H1 (cell line): ENCODE data around the gene C1QL2. TPM values are rescaled to one million over a fixed set of nuclear protein-coding genes. Genes with fewer than 3 reads are reported as not detected.

Experiments used
- HDAC2 ChIP-seq, 2 experiments: fragments of 300-600 bp in 1 of 2; sonication (generic) in 1 of 2; IDR thresholded peaks; 2 replicates each; pipeline ENCODE4 v1.6.1; 2011 to 2012; ENCODE audit warnings: low read depth in 2 of 2, low read length in 2 of 2, mild to moderate bottlenecking in 2 of 2, moderate library complexity in 2 of 2, borderline replicate concordance in 1 of 2, inconsistent platforms in 1 of 2
- KDM4A ChIP-seq: IDR thresholded peaks from one replicate; pipeline ENCODE4 v1.7.1; 2012; ENCODE audit warnings: low read depth, mild to moderate bottlenecking, moderate library complexity, low read length, inconsistent platforms; ENCODE audit not compliant: severe bottlenecking
- YY1 ChIP-seq: IDR thresholded peaks from 2 replicates; pipeline ENCODE4 v1.6.1; 2011; ENCODE audit warnings: low read depth, mild to moderate bottlenecking, low read length
- polyA plus RNA-seq, 7 experiments: library from polyadenylated mRNA; depleted of rRNA in 3 of 7; stranded (reverse) in 5 of 7; unstranded in 2 of 7; fragments of >200 nt in 5 of 7; fragments of 200-250 nt in 2 of 7; gene quantifications; 1 replicate in 5 of 7; 2 replicates in 1 of 7; 4 replicates in 1 of 7; pipeline versions ENCODE4 v1.2.1 to v1.2.3, GENCODE V29; 2011 to 2013; ENCODE audit warnings: missing spikeins in 2 of 7, mixed read lengths in 2 of 7
- total RNA-seq: library from RNA; stranded (reverse); fragmentation: NEBNext Ultra II Directional; extraction: Animal tissue kit (Norgen Biotek cat#: 25700); gene quantifications from 2 replicates; pipeline ENCODE4 v1.2.1, GENCODE V29; 2021

The C1QL2 gene
- total and polyA plus RNA-seq, 2 of the 8 experiments (the other 6 are each of a cell fraction or from before 2014, with no cell fraction given): 0.80 to 0.88 TPM

- TF ChIP-seq HDAC2 (IDR thresholded peaks at IDR 0.05; ENCODE audit: borderline replicate concordance in 1 of 2, low read depth in 2 of 2, low read length in 2 of 2): no peak
- no peak for TF ChIP-seq KDM4A
- TF ChIP-seq YY1: no peak
Measured at GRCh38 chr2:119197126-119197405, 38.5 kb upstream of the C1QL2 start (continued).
